Neural cell (in vitro differentiated cells): Measurements from ENCODE around the gene PRKAG3. TPM values are rescaled to one million over a fixed set of nuclear protein-coding genes. Genes with fewer than 3 reads are reported as not detected.

Experiments
- H2AFZ ChIP-seq: fragments of 200-600, 300-800 bp; sonication (generic), shearing (Covaris generic); 2 replicates; pipeline ENCODE4 v1.6.0; 2014; ENCODE audit warnings: low read depth, mild to moderate bottlenecking, antibody characterized with exemption, low read length, moderate library complexity
- H3F3A ChIP-seq: fragments of 200-600 bp; shearing (Covaris generic); 2 replicates; pipeline ENCODE4 v1.6.1; 2016; ENCODE audit warnings: mild to moderate bottlenecking, moderate library complexity, mixed read lengths, antibody characterized with exemption, low read length; ENCODE audit not compliant: insufficient read depth, poor library complexity, severe bottlenecking
- H3K27ac ChIP-seq: fragments of 200-600, 300-800 bp; sonication (generic), shearing (Covaris generic); 2 replicates; pipeline ENCODE4 v1.5.1; 2014; ENCODE audit warnings: mild to moderate bottlenecking, low read length, moderate library complexity
- H3K27me3 ChIP-seq: fragments of 300-800, 200-600 bp; sonication (generic), shearing (Covaris generic); 2 replicates; pipeline ENCODE4 v1.6.0; 2014; ENCODE audit warnings: mild to moderate bottlenecking, low read depth, low read length, moderate library complexity; ENCODE audit not compliant: insufficient read depth
- H3K36me3 ChIP-seq: fragments of 300-800, 200-600 bp; sonication (generic), shearing (Covaris generic); 2 replicates; pipeline ENCODE4 v1.5.1; 2014; ENCODE audit warnings: mild to moderate bottlenecking, antibody characterized with exemption, low read length, moderate library complexity; ENCODE audit not compliant: insufficient read depth
- H3K4me2 ChIP-seq: fragments of 300-800, 200-600 bp; sonication (generic), shearing (Covaris generic); 2 replicates; pipeline ENCODE4 v1.6.0; 2014; ENCODE audit warnings: mild to moderate bottlenecking, low read length
- H3K4me3 ChIP-seq: fragments of 300-800, 200-600 bp; sonication (generic), shearing (Covaris generic); 2 replicates; pipeline ENCODE4 v1.5.1; 2014; ENCODE audit warnings: mild to moderate bottlenecking, low read length, moderate library complexity
- H3K79me2 ChIP-seq: fragments of 200-600 bp; shearing (Covaris generic); replicated peaks from 2 replicates; pipeline ENCODE4 v1.6.0; 2014; ENCODE audit warnings: mild to moderate bottlenecking, low read length, moderate library complexity; ENCODE audit not compliant: insufficient read depth
- H3K9ac ChIP-seq: fragments of 300-800, 200-600 bp; sonication (generic), shearing (Covaris generic); 2 replicates; pipeline ENCODE4 v1.6.1; 2016; ENCODE audit warnings: mild to moderate bottlenecking, low read length, mixed read lengths
- H3K9me2 ChIP-seq: fragments of 200-600 bp; shearing (Covaris generic); 2 replicates; pipeline ENCODE4 v1.6.1; 2016; ENCODE audit warnings: mild to moderate bottlenecking, low read length, mixed read lengths; ENCODE audit not compliant: insufficient read depth
- H3K9me3 ChIP-seq: fragments of 200-600, 300-800 bp; sonication (generic), shearing (Covaris generic); 2 replicates; pipeline ENCODE4 v1.6.1; 2016; ENCODE audit warnings: mild to moderate bottlenecking, mixed run types, low read length, moderate library complexity, mixed read lengths
- H4K20me1 ChIP-seq: fragments of 200-600 bp; shearing (Covaris generic); 2 replicates; pipeline ENCODE4 v1.6.1; 2016; ENCODE audit warnings: mild to moderate bottlenecking, mixed run types; ENCODE audit not compliant: insufficient read depth
- EP300 ChIP-seq: fragments of 450-650 bp; conservative IDR thresholded peaks from 2 replicates; pipeline ENCODE4 v1.6.1; 2014; ENCODE audit warnings: antibody characterized with exemption, mild to moderate bottlenecking, moderate library complexity; ENCODE audit not compliant: poor library complexity, severe bottlenecking
- EZH2 ChIP-seq: fragments of 200-600, 300-800 bp; shearing (Covaris generic), sonication (generic); IDR thresholded peaks from 2 replicates; pipeline ENCODE4 v1.6.1; 2014; ENCODE audit warnings: antibody characterized with exemption, low read length, borderline replicate concordance, mild to moderate bottlenecking; ENCODE audit not compliant: insufficient read depth, poor library complexity, severe bottlenecking
- MXI1 ChIP-seq: fragments of 450-650 bp; conservative IDR thresholded peaks from 2 replicates; pipeline ENCODE4 v1.6.1; 2014; ENCODE audit warnings: antibody characterized with exemption, mild to moderate bottlenecking; ENCODE audit not compliant: poor library complexity, severe bottlenecking
- POLR2AphosphoS5 ChIP-seq: IDR thresholded peaks from 2 replicates; pipeline ENCODE4 v1.6.1; 2012
- RAD21 ChIP-seq: fragments of 450-650 bp; conservative IDR thresholded peaks from 2 replicates; pipeline ENCODE4 v1.6.1; 2014; ENCODE audit warnings: antibody characterized with exemption, mild to moderate bottlenecking, moderate library complexity
- SMC3 ChIP-seq: fragments of 450-650 bp; conservative IDR thresholded peaks from 2 replicates; pipeline ENCODE4 v1.6.1; 2014; ENCODE audit warnings: antibody characterized with exemption, mild to moderate bottlenecking, moderate library complexity; ENCODE audit not compliant: poor library complexity
- TAF1 ChIP-seq: IDR thresholded peaks from 2 replicates; pipeline ENCODE4 v1.6.1; 2012; ENCODE audit warnings: low read depth
- polyA plus RNA-seq: library from polyadenylated mRNA; depleted of rRNA; stranded (reverse); fragments of >200 nt; gene quantifications from 2 replicates; pipeline ENCODE4 v1.2.3, GENCODE V29; 2014
- TF ChIP-seq, protein P1 (sequence below): fragments of 450-650 bp; IDR thresholded peaks from 2 replicates; pipeline ENCODE4 v1.5.1; 2014; ENCODE audit warnings: antibody characterized with exemption, mild to moderate bottlenecking, moderate library complexity; ENCODE audit not compliant: poor library complexity, severe bottlenecking
- TF ChIP-seq, protein P2 (sequence below): IDR thresholded peaks from 2 replicates; pipeline ENCODE4 v1.6.1; 2012; ENCODE audit warnings: borderline replicate concordance

Gene PRKAG3
- polyA plus RNA-seq, 1 donor from 2014 or later = not detected

DNA sequence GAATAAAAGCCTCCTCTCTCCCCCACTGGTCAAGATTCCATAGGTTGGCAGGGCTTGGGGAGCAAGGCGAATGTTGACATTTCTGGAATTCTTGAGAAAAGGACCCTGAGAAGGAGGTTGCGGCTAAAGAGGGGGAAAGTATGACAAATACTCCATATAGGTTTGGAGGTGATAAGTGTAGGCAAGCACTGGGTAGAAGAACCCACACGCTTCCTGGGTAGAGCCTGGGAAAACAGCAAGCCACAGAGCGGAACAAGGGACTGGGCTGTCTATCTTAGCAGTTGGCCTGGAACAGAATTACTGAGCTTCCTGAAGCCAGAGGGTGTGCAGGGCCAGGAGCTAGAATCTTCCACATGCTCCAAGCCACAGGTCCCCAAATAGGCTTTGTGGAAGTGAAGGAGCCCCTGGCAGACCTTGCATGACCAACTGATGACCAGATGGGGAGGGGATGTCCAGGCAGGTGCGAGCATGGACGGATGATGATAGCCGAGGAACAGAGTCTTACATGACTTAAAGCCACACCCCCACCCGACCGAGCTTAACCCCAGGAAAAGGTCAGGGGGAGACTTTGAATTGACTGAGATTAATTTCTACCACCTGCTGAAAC lies 9.9 kb downstream of the PRKAG3 start:
- no peaks in the 10 kb centered on the region for H4K20me1 ChIP-seq
- H3K27me3 ChIP-seq = no peaks in the 10 kb centered on the region
- H3K4me3 ChIP-seq = no peak overlapping the region
- no peak overlapping the region for H2AFZ ChIP-seq
- TF ChIP-seq, protein P1, sequence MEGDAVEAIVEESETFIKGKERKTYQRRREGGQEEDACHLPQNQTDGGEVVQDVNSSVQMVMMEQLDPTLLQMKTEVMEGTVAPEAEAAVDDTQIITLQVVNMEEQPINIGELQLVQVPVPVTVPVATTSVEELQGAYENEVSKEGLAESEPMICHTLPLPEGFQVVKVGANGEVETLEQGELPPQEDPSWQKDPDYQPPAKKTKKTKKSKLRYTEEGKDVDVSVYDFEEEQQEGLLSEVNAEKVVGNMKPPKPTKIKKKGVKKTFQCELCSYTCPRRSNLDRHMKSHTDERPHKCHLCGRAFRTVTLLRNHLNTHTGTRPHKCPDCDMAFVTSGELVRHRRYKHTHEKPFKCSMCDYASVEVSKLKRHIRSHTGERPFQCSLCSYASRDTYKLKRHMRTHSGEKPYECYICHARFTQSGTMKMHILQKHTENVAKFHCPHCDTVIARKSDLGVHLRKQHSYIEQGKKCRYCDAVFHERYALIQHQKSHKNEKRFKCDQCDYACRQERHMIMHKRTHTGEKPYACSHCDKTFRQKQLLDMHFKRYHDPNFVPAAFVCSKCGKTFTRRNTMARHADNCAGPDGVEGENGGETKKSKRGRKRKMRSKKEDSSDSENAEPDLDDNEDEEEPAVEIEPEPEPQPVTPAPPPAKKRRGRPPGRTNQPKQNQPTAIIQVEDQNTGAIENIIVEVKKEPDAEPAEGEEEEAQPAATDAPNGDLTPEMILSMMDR = no peak
- TF ChIP-seq EP300 = no peak
- TF ChIP-seq TAF1 = no peak
- no peak for TF ChIP-seq MXI1
- no peak for TF ChIP-seq EZH2
- TF ChIP-seq POLR2AphosphoS5 = no peak
- TF ChIP-seq RAD21 = no peak
- TF ChIP-seq, protein P2, sequence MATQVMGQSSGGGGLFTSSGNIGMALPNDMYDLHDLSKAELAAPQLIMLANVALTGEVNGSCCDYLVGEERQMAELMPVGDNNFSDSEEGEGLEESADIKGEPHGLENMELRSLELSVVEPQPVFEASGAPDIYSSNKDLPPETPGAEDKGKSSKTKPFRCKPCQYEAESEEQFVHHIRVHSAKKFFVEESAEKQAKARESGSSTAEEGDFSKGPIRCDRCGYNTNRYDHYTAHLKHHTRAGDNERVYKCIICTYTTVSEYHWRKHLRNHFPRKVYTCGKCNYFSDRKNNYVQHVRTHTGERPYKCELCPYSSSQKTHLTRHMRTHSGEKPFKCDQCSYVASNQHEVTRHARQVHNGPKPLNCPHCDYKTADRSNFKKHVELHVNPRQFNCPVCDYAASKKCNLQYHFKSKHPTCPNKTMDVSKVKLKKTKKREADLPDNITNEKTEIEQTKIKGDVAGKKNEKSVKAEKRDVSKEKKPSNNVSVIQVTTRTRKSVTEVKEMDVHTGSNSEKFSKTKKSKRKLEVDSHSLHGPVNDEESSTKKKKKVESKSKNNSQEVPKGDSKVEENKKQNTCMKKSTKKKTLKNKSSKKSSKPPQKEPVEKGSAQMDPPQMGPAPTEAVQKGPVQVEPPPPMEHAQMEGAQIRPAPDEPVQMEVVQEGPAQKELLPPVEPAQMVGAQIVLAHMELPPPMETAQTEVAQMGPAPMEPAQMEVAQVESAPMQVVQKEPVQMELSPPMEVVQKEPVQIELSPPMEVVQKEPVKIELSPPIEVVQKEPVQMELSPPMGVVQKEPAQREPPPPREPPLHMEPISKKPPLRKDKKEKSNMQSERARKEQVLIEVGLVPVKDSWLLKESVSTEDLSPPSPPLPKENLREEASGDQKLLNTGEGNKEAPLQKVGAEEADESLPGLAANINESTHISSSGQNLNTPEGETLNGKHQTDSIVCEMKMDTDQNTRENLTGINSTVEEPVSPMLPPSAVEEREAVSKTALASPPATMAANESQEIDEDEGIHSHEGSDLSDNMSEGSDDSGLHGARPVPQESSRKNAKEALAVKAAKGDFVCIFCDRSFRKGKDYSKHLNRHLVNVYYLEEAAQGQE = no peak
- no peak for TF ChIP-seq SMC3
- no peaks in the 10 kb centered on the region for H3K9me2 ChIP-seq
- H3K9ac ChIP-seq = no peak overlapping the region
- H3K4me2 ChIP-seq = no peak overlapping the region
- no peaks in the 10 kb centered on the region for H3F3A ChIP-seq
- H3K9me3 ChIP-seq = no peaks in the 10 kb centered on the region
- no peaks in the 10 kb centered on the region for H3K36me3 ChIP-seq
- no peak overlapping the region for H3K27ac ChIP-seq
- no peaks in the 10 kb centered on the region for H3K79me2 ChIP-seq

DNA sequence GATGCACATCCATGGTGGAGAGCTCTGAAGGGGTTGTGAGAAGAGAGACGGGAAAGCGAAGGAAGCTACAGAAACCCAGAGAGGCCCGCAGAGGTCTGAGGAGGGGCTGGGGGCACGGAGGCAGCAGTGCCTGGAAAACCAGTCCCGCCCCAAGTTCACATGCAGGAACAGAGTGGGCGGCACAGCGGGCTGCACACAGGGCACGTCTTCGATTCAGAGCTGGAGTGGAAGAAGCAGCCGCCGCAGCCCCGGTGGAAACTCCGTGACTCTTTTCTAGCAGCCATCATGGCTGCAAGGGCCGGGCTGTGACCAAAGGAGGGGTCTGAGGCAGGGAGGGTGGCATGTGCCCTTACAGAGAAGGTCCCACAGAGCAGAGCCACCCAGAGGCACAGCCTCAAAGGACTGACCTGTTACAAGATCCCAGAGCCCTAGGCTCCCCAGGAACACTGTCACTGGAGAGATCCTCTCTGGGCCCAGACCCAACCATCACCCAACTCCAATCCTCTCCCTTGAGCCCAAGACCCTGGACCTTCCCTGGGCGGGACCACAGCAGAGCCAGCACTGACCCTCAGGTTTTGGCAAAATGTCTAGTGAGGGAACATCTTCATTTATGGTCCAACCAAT lies 10.7 kb downstream of the PRKAG3 start:
- no peak overlapping the region for H3K4me3 ChIP-seq
- H3K9me3 ChIP-seq = no peaks in the 10 kb centered on the region
- H4K20me1 ChIP-seq = no peaks in the 10 kb centered on the region
- no peaks in the 10 kb centered on the region for H3K9me2 ChIP-seq
- no peaks in the 10 kb centered on the region for H3K79me2 ChIP-seq
- H3K9ac ChIP-seq = no peak overlapping the region
- H3K27ac ChIP-seq = no peak overlapping the region
- H3F3A ChIP-seq = no peaks in the 10 kb centered on the region
- no peak overlapping the region for H3K4me2 ChIP-seq
- no peak overlapping the region for H2AFZ ChIP-seq
- TF ChIP-seq TAF1 (no peak), MXI1 (no peak), RAD21 (no peak), EZH2 (no peak), POLR2AphosphoS5 (no peak), SMC3 (no peak), EP300 (no peak)
- TF ChIP-seq, protein P1 = no peak
- TF ChIP-seq, protein P2 = no peak
- H3K36me3 ChIP-seq = no peaks in the 10 kb centered on the region
- H3K27me3 ChIP-seq = no peaks in the 10 kb centered on the region
